DND-41 (cell line): Measurements from ENCODE around the gene DNMT3L.
"Not testable (repeated sequence)": the region's sequence is repeated elsewhere in the genome, so short reads cannot be mapped to it uniquely, and the experiment has no call there.

Experiments used
- EZH2 ChIP-seq: IDR thresholded peaks from 3 replicates; pipeline ENCODE4 v1.6.1; 2012; ENCODE audit warnings: borderline replicate concordance, low read depth, mild to moderate bottlenecking, moderate library complexity, low read length, inconsistent platforms; ENCODE audit not compliant: severe bottlenecking
- TF ChIP-seq, protein P1 (sequence below): IDR thresholded peaks from 2 replicates; pipeline ENCODE4 v1.5.1; 2012; ENCODE audit warnings: borderline replicate concordance, low read length, moderate library complexity, mild to moderate bottlenecking; ENCODE audit not compliant: poor library complexity, severe bottlenecking; ENCODE audit errors: extremely low read depth

DNA sequence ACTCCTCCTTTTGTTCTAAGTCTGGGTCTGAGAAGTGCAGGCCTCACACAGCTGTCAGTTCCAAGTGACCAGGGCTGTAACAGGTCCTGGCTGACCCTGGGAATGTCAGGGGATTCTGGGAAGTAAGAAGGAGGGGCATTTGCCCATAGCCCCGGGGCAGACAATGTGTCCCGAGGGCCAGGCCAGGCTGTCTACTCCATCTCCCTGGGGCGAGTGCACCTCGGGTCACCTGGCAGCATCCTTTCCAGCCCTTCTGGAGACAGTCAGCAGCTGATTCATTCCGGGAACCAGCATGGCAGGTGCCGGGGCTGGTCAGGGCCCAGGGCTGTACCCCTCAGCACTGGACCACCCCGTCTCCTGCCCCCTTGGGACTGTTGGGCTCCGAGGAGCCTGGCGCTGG, 34.1 kb downstream of the DNMT3L start:
- TF ChIP-seq, protein P1, sequence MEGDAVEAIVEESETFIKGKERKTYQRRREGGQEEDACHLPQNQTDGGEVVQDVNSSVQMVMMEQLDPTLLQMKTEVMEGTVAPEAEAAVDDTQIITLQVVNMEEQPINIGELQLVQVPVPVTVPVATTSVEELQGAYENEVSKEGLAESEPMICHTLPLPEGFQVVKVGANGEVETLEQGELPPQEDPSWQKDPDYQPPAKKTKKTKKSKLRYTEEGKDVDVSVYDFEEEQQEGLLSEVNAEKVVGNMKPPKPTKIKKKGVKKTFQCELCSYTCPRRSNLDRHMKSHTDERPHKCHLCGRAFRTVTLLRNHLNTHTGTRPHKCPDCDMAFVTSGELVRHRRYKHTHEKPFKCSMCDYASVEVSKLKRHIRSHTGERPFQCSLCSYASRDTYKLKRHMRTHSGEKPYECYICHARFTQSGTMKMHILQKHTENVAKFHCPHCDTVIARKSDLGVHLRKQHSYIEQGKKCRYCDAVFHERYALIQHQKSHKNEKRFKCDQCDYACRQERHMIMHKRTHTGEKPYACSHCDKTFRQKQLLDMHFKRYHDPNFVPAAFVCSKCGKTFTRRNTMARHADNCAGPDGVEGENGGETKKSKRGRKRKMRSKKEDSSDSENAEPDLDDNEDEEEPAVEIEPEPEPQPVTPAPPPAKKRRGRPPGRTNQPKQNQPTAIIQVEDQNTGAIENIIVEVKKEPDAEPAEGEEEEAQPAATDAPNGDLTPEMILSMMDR: not testable (repeated sequence)
- not testable (repeated sequence) for TF ChIP-seq EZH2
